ENCODE data around the gene DYNC1H1.

GRCh38 chr14:101920271-101920670 lies 44.1 kb upstream of the DYNC1H1 start:
- TF ChIP-seq ZNF274 (IDR thresholded peaks at IDR 0.05; ENCODE audit: low read depth, low read length) = no peak
- no peak for TF ChIP-seq CTCF (IDR thresholded peaks at IDR 0.05 in 2 of 3, conservative IDR thresholded peaks at IDR 0.05 in 1 of 3; ENCODE audit: borderline replicate concordance in 1 of 3, insufficient read depth in 1 of 3, low read depth in 2 of 3, low read length in 2 of 3)
- no peak for TF ChIP-seq YY1 (IDR thresholded peaks at IDR 0.05; ENCODE audit: extremely low read depth, insufficient replicate concordance, low read depth, low read length)
- no peak for TF ChIP-seq RAD21 (IDR thresholded peaks at IDR 0.05; ENCODE audit: low read depth)
- no peak for TF ChIP-seq ZBTB33 (IDR thresholded peaks at IDR 0.05; ENCODE audit: extremely low read depth, insufficient replicate concordance, low read length)
- TF ChIP-seq POLR2AphosphoS5 (IDR thresholded peaks at IDR 0.05; ENCODE audit: low read depth, low read length) = no peak
- no peak for TF ChIP-seq EZH2 (IDR thresholded peaks at IDR 0.05)

All from HCT116 (cell line).